Measurements from ENCODE around the gene OR52K1.

DNA sequence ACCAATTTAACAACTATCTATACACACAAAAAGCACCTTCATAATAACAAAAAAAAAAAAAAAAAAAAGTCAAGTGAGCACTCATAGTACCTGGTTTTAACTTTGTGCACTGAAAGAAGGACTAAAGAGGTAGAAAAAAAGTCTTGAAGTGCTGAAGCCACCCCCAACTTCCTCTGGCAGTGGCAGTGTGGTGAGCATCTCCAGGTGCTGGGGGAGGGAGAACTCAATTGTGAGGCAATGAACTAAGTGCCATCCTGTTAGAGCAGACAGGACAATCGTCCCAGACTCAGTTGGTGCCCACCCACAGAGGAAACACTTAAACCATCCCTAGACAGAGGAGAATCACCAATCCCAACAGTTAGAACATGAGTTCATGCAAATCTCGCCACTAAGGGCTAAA lies 39.9 kb downstream of the OR52K1 start:
- TF ChIP-seq, protein P1, sequence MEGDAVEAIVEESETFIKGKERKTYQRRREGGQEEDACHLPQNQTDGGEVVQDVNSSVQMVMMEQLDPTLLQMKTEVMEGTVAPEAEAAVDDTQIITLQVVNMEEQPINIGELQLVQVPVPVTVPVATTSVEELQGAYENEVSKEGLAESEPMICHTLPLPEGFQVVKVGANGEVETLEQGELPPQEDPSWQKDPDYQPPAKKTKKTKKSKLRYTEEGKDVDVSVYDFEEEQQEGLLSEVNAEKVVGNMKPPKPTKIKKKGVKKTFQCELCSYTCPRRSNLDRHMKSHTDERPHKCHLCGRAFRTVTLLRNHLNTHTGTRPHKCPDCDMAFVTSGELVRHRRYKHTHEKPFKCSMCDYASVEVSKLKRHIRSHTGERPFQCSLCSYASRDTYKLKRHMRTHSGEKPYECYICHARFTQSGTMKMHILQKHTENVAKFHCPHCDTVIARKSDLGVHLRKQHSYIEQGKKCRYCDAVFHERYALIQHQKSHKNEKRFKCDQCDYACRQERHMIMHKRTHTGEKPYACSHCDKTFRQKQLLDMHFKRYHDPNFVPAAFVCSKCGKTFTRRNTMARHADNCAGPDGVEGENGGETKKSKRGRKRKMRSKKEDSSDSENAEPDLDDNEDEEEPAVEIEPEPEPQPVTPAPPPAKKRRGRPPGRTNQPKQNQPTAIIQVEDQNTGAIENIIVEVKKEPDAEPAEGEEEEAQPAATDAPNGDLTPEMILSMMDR (IDR thresholded peaks at IDR 0.05) = no peak
- TF ChIP-seq POLR2AphosphoS5 (IDR thresholded peaks at IDR 0.05) (no peak), POLR2A (IDR thresholded peaks at IDR 0.05) (no peak)
